H9 (cell line): ENCODE results near the gene KCNIP4. TPM values are rescaled to one million over a fixed set of nuclear protein-coding genes. Genes with fewer than 3 reads are reported as not detected.

Source experiments
- DNase-seq: peaks from one replicate; pipeline ENCODE4 v3.0.0-alpha.2; 2017
- H2AFZ ChIP-seq: one replicate; pipeline ENCODE4 v1.6.1; 2013; ENCODE audit warnings: mild to moderate bottlenecking, low read length, control low read depth, moderate library complexity
- H2AK5ac ChIP-seq: 2 replicates; pipeline ENCODE4 v1.6.1; 2013; ENCODE audit warnings: low read length, control low read depth, mixed read lengths; ENCODE audit not compliant: insufficient read length
- H2BK120ac ChIP-seq: one replicate; pipeline ENCODE4 v1.6.1; 2013; ENCODE audit warnings: low read depth, mild to moderate bottlenecking, low read length, control low read depth, inconsistent platforms; ENCODE audit not compliant: poor library complexity, severe bottlenecking
- H2BK12ac ChIP-seq: 2 replicates; pipeline ENCODE4 v1.6.1; 2013; ENCODE audit warnings: low read length, control low read depth, mixed read lengths, low read depth; ENCODE audit not compliant: insufficient read length
- H2BK15ac ChIP-seq: 2 replicates; pipeline ENCODE4 v1.6.1; 2013; ENCODE audit warnings: low read depth, low read length, control low read depth
- H2BK20ac ChIP-seq: one replicate; pipeline ENCODE4 v1.6.1; 2013; ENCODE audit warnings: low read depth, mild to moderate bottlenecking, low read length, control low read depth, inconsistent platforms; ENCODE audit not compliant: poor library complexity, severe bottlenecking
- H2BK5ac ChIP-seq: 2 replicates; pipeline ENCODE4 v1.6.1; 2013; ENCODE audit warnings: low read length, control low read depth, mixed read lengths; ENCODE audit not compliant: insufficient read length
- H3K14ac ChIP-seq: 2 replicates; pipeline ENCODE4 v1.6.1; 2013; ENCODE audit warnings: low read length, control low read depth; ENCODE audit not compliant: insufficient read depth
- H3K18ac ChIP-seq: 2 replicates; pipeline ENCODE4 v1.6.1; 2013; ENCODE audit warnings: low read depth, mild to moderate bottlenecking, mixed read lengths, low read length, control low read depth; ENCODE audit not compliant: insufficient read length
- H3K23ac ChIP-seq: 2 replicates; pipeline ENCODE4 v1.6.1; 2013; ENCODE audit warnings: low read length, control low read depth, mixed read lengths, low read depth; ENCODE audit not compliant: insufficient read length
- H3K23me2 ChIP-seq: 2 replicates; pipeline ENCODE4 v1.6.1; 2013; ENCODE audit warnings: low read depth, mild to moderate bottlenecking, mixed read lengths, low read length, control low read depth; ENCODE audit not compliant: insufficient read length, poor library complexity, severe bottlenecking
- H3K27ac ChIP-seq: 2 replicates; pipeline ENCODE4 v1.5.1; 2013; ENCODE audit warnings: low read length, control low read depth, mixed read lengths, low read depth; ENCODE audit not compliant: insufficient read length
- H3K27me3 ChIP-seq: 2 replicates; pipeline ENCODE4 v1.6.1; 2013; ENCODE audit warnings: low read length, control low read depth, inconsistent platforms; ENCODE audit not compliant: insufficient read depth
- H3K4ac ChIP-seq: 2 replicates; pipeline ENCODE4 v1.6.1; 2013; ENCODE audit warnings: low read depth, mild to moderate bottlenecking, control low read depth, inconsistent platforms, low read length, moderate library complexity
- H3K4me1 ChIP-seq: 2 replicates; pipeline ENCODE4 v1.6.1; 2013; ENCODE audit warnings: low read length, control low read depth, inconsistent platforms; ENCODE audit not compliant: insufficient read depth
- H3K4me2 ChIP-seq: 2 replicates; pipeline ENCODE4 v1.6.1; 2013; ENCODE audit warnings: low read length, control low read depth, mixed read lengths; ENCODE audit not compliant: insufficient read length, insufficient read depth
- H3K56ac ChIP-seq: 2 replicates; pipeline ENCODE4 v1.6.1; 2013; ENCODE audit warnings: low read depth, mild to moderate bottlenecking, mixed read lengths, low read length, control low read depth; ENCODE audit not compliant: insufficient read length
- H3K79me1 ChIP-seq: 2 replicates; pipeline ENCODE4 v1.6.1; 2013; ENCODE audit warnings: low read depth, mild to moderate bottlenecking, moderate library complexity, low read length, control low read depth, inconsistent platforms; ENCODE audit not compliant: insufficient read depth, poor library complexity, severe bottlenecking
- H3K79me2 ChIP-seq: 2 replicates; pipeline ENCODE4 v1.6.1; 2013; ENCODE audit warnings: low read length, control low read depth, inconsistent platforms; ENCODE audit not compliant: insufficient read depth
- H3K9ac ChIP-seq: 2 replicates; pipeline ENCODE4 v1.6.1; 2013; ENCODE audit warnings: low read length, control low read depth, mixed read lengths; ENCODE audit not compliant: insufficient read length; ENCODE audit errors: extremely low read depth
- H3K9me3 ChIP-seq: one replicate; pipeline ENCODE4 v1.6.1; 2013; ENCODE audit warnings: low read depth, low read length, inconsistent platforms; ENCODE audit not compliant: control insufficient read depth
- H3T11ph ChIP-seq: one replicate; pipeline ENCODE4 v1.6.1; 2013; ENCODE audit warnings: mild to moderate bottlenecking, low read length, control low read depth, inconsistent platforms
- H4K20me1 ChIP-seq: one replicate; pipeline ENCODE4 v1.6.1; 2013; ENCODE audit not compliant: control insufficient read depth, insufficient read length, insufficient read depth
- H4K5ac ChIP-seq: 2 replicates; pipeline ENCODE4 v1.6.1; 2013; ENCODE audit warnings: low read depth, mild to moderate bottlenecking, mixed read lengths, low read length, control low read depth; ENCODE audit not compliant: insufficient read length
- H4K8ac ChIP-seq: replicated peaks from 2 replicates; pipeline ENCODE4 v1.6.1; 2013; ENCODE audit warnings: low read length, control low read depth, mixed read lengths, low read depth; ENCODE audit not compliant: insufficient read length
- H4K91ac ChIP-seq: 2 replicates; pipeline ENCODE4 v1.6.1; 2013; ENCODE audit warnings: low read depth, mild to moderate bottlenecking, moderate library complexity, mixed read lengths, low read length, control low read depth; ENCODE audit not compliant: insufficient read length
- H3K27ac Mint-ChIP-seq, 3 experiments: 2 replicates in 2 of 3; 3 replicates in 1 of 3; pipeline ENCODE4 v1.8.0; 2020 to 2021; ENCODE audit warnings: mixed read lengths in 3 of 3, mild to moderate bottlenecking in 1 of 3, moderate library complexity in 1 of 3
- H3K27me3 Mint-ChIP-seq: 2 replicates; pipeline ENCODE4 v1.8.0; 2021; ENCODE audit warnings: low read depth, mild to moderate bottlenecking, moderate library complexity, mixed read lengths
- H3K36me3 Mint-ChIP-seq, 3 experiments: 2 replicates in 2 of 3; 3 replicates in 1 of 3; pipeline ENCODE4 v1.8.0; 2020 to 2021; ENCODE audit warnings: low read depth in 3 of 3, mixed read lengths in 3 of 3; ENCODE audit not compliant: insufficient read depth in 1 of 3
- H3K4me1 Mint-ChIP-seq, 2 experiments: 2 replicates each; pipeline ENCODE4 v1.8.0; 2020; ENCODE audit warnings: mixed read lengths in 2 of 2
- H3K4me3 Mint-ChIP-seq, 2 experiments: 2 replicates in 1 of 2; 3 replicates in 1 of 2; pipeline ENCODE4 v1.8.0; 2020 to 2021; ENCODE audit warnings: mild to moderate bottlenecking in 2 of 2, mixed read lengths in 2 of 2, moderate library complexity in 1 of 2
- H3K9me3 Mint-ChIP-seq, 2 experiments: 2 replicates in 1 of 2; 3 replicates in 1 of 2; pipeline ENCODE4 v1.8.0; 2020; ENCODE audit warnings: mild to moderate bottlenecking in 2 of 2, mixed read lengths in 2 of 2, moderate library complexity in 1 of 2
- CTCF ChIP-seq: fragments of 200-600 bp; sonication (generic); conservative IDR thresholded peaks from 3 replicates; pipeline ENCODE4 v1.8.0; 2021; ENCODE audit warnings: antibody characterized with exemption, mild to moderate bottlenecking
- WGBS: extraction: QIAGEN DNeasy Blood & Tissue Kit; methylation state at CpG from one replicate; pipeline ENCODE4 v1.1.7; 2013; ENCODE audit warnings: missing lambda C conversion rate, low lambda C conversion rate, mixed read lengths; ENCODE audit not compliant: insufficient read length; ENCODE audit errors: extremely low coverage; 5-methylcytosine and 5-hydroxymethylcytosine counted together
- total RNA-seq: library from RNA; stranded (reverse); gene quantifications from 2 replicates; pipeline ENCODE4 v1.2.1, GENCODE V29; 2021

Gene KCNIP4
- total RNA-seq, 1 experiment from 2014 or later = not detected

- Histone ChIP-seq H2AK5ac (no peak overlapping the region), H2BK20ac (no peak overlapping the region), H3K4me2 (peak overlapping the region; percentile 59), H4K20me1 (no peaks in the 10 kb centered on the region), H3K9ac (no peak overlapping the region), H2BK5ac (no peak overlapping the region), H3K4ac (no peak overlapping the region), H3K18ac (no peak overlapping the region), H4K91ac (no peak overlapping the region), H3K27ac (no peak overlapping the region), H3T11ph (no peak overlapping the region), H3K79me1 (no peaks in the 10 kb centered on the region), H3K23ac (no peak overlapping the region), H3K4me1 (no peaks in the 10 kb centered on the region), H2BK15ac (no peak overlapping the region), H3K56ac (no peak overlapping the region), H2AFZ (no peak overlapping the region), H3K14ac (0 out of 2 replicates have a peak overlapping the region, but pooled peaks have one; percentile 16), H2BK120ac (no peak overlapping the region), H3K9me3 (no peaks in the 10 kb centered on the region), H3K23me2 (no peaks in the 10 kb centered on the region), H3K27me3 (no peaks in the 10 kb centered on the region), H4K8ac (no peak overlapping the region), H4K5ac (no peak overlapping the region), H2BK12ac (no peak overlapping the region), H3K79me2 (no peaks in the 10 kb centered on the region)
- Mint-ChIP-seq H3K4me3 (peak overlapping the region; percentile 65 to 75), H3K27ac (peak overlapping the region in 1 of 3 experiments; percentile 74; a peak in 1 of 7 replicates), H3K27me3 (peaks cover 37% of the 10 kb centered on the region), H3K4me1 (peaks cover 29 to 30% of the 10 kb centered on the region in 2 experiments), H3K9me3 (no peaks in the 10 kb centered on the region), H3K36me3 (no peaks in the 10 kb centered on the region)
- DNase-seq = peak; percentile 38
- WGBS = no CpG with 5 or more reads among the region's 31 CpGs
- TF ChIP-seq CTCF = no peak
Measured at GRCh38 chr4:20983763-20984575, 964.6 kb downstream of the KCNIP4 start.
